Left colon (tissue), 2 donors: ENCODE measurements around the gene TTYH3. TPM values are rescaled to one million over a fixed set of nuclear protein-coding genes. Genes with fewer than 3 reads are reported as not detected.
"Not testable (repeated sequence)": the region's sequence is repeated elsewhere in the genome, so short reads cannot be mapped to it uniquely, and the experiment has no call there.

Source experiments
- ATAC-seq: fragments of 200-7000 bp; cut with Tn5 transposase; one replicate; pipeline ENCODE4 v1.9.1; 2020; ENCODE audit warnings: mild to moderate bottlenecking, moderate library complexity
- DNase-seq, 2 donors: peaks; one replicate each; pipeline ENCODE4 v3.0.0-alpha.2; 2020
- intact Hi-C, 2 donors: fragments of 100-400 bp; cut with DNase I in 1 of 2; cut with micrococcal nuclease in 1 of 2; formaldehyde crosslinking; loops; one replicate each; pipeline versions ENCODE4 v1.11.2 to v1.14.0; 2022; cut with DNase I, micrococcal nuclease
- total RNA-seq, 2 donors: library from RNA; stranded (reverse); fragmentation: NEBNext Ultra II Directional; extraction: Animal tissue kit (Norgen Biotek cat#: 25700); gene quantifications; one replicate each; pipeline ENCODE4 v1.2.1, GENCODE V29; 2021
- donor health status: DM: no; HTN: no; CAD: no.
- donor health status: DM: yes; HTN: yes; CAD: no.

Gene TTYH3
- total RNA-seq, 2 donors from 2014 or later, result 31.3 to 51.0 TPM

- ATAC-seq (no peak), DNase-seq (no peak)
- intact Hi-C loops, result no loop called here
Observed at GRCh38 chr7:2601907-2602306, 29.9 kb upstream of the TTYH3 start.

- intact Hi-C loops, result no loop called here
- DNase-seq (no peak), ATAC-seq (no peak)
Observed at GRCh38 chr7:2602406-2603043, 29.3 kb upstream of the TTYH3 start.

DNA sequence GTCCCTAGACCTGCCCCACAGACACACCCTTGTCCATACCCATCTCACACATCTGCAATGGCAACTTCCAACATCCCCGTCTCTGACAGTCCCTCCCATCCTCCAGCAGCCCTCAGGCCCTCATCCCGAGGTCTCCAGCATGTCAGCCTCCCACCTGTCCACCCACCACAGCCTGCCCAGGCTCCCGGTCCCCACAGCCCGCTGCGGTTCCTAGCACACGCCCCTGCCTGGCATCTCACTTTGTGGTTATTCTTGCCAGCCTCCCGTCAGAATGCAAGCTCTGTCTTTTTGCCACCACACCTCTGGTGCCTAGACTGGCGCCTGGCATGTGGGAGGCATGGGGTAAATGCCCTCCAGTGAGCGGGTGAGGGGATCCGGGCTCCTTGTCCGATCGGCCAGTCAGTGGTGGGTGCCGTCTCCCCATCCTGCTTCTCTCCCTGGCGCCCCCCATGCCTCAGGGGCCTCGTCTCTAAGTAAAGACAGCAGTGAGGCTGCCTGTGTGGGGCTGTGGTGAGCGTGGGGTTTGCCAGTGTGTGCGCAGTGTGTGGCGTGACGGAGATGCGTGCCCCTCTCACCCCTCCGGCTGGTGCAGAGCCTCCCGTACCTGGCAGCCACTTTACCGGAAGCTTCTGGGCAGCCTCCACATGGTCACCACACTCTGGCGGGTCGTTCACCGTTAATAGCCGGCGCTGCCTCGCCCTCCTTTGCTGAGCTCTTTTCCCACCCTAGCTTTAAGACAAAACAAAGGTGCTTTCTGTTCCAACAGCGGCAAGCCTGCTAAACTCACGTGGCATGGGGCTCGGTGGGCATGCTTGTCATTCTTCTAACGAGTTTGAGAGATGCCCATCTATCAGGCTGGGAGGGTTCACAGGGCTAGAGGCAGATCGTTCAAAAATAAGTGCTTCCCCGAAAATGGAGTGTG lies 28.5 kb upstream of the TTYH3 start:
- intact Hi-C loops, result no loop called here
- DNase-seq (no peak), ATAC-seq (no peak)

DNA sequence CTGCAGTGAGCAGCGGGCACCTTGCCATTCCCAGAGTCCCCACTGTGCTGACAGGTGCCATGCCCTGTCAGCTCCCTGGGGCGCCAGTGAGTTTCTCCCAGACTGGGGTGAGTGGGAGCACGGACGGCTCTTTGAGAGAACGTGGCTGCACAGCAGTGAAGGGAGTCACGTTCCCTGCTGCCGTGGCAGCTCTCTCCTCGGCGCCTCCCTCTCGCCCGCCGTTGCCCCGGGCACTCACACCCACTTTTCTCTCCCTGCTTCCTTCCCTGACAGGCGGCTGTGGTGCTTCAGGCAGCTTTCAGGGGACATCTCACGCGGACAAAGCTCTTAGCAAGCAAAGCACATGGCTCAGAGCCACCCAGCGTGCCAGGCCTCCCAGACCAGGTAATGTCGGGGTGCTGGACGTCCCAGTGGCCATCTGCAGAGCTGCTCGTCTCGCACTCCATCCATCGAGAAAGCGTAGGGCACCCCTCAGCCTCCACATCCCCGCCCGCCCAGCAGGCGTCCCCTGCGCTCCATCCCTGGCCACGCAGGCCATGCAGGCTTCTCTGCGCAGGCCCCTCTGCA lies 27.1 kb upstream of the TTYH3 start:
- no peak for DNase-seq
- intact Hi-C loops, result no loop called here
- ATAC-seq, result no peak

DNA sequence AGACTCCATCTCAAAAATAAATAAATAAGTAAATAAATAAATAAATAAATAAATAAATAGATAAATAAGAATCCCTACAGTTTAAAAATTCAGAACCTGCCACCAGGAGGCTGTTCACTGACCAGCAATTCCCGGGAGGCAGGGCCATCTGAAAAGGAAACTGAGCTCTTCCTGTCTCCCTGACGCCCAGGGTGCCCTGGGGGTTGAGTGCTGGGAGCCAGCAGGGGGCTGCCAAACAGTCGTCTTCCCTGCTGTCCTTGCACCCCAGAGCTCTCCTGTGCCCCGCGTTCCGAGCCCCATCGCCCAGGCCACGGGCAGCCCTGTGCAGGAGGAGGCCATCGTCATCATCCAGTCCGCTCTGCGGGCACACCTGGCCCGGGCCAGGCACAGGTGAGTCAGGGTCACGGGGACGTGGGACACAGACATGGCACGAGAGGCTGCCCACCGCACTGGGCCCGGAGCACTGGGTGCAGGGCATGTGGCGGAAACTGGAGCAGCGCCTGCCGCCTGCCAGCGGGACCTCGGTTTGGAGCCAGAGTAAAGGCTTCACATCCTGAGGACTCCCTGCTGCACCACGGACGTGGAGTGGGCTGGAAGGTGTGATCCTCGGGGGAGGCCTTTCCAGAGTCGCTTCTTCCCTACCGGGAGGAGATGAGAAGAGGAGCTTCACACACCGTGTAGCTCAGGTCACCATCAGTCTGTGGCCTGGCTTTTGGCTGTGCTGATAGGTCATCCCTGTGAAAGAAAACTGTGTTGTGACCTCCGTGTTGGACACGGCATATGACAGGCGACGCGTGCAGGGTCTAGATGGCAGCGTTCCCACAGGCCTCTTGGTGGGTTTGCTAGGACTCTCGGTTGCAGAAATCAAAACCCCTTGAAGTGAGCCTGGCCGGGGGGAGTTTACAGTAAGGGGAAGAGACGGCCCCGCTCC lies 25.9 kb upstream of the TTYH3 start:
- intact Hi-C loops, result no loop called here
- no peak for DNase-seq
- no peak for ATAC-seq

GRCh38 chr7:2606539-2606936 lies 25.2 kb upstream of the TTYH3 start:
- no peak for DNase-seq
- intact Hi-C loops, result no loop called here
- no peak for ATAC-seq

DNA sequence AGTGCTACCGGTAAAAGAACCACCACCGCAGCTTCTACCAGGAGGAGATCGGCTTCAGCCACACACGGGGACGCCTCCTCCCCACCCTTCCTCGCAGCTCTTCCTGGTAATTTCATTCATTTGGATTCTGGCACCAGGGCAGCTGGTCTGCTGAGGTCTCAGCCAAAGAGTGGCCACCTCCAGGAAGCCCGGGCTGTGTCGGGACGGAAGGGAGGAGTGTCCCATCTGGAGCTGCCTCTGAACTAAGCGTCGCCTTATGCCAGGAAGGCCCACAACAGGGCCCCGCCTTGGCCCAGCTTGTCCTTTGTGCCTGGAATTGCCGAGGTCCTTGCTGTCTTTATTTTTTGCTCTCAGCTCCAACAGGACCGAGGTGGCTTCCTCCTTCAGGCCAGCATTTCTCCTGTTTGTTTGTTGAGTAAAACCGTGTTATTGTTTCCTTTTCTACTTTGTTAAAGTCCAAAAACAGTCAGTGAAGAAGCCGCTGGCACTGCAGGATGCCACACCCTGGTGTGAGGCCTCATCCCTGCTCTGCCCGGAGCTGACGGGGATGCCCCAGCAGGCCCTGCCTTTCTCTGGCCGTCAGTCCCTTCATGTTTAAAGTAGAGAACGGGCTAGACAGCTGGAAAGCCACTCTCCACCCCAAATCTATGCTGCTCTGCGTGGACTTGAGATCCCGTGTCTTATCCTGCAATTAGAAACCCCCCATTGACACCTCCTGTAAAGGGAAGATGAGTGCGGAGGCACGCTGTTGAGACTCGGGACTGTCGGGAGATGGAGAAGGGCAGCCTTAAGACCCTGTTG lies 24.5 kb upstream of the TTYH3 start:
- ATAC-seq, result peak; percentile 60

DNA sequence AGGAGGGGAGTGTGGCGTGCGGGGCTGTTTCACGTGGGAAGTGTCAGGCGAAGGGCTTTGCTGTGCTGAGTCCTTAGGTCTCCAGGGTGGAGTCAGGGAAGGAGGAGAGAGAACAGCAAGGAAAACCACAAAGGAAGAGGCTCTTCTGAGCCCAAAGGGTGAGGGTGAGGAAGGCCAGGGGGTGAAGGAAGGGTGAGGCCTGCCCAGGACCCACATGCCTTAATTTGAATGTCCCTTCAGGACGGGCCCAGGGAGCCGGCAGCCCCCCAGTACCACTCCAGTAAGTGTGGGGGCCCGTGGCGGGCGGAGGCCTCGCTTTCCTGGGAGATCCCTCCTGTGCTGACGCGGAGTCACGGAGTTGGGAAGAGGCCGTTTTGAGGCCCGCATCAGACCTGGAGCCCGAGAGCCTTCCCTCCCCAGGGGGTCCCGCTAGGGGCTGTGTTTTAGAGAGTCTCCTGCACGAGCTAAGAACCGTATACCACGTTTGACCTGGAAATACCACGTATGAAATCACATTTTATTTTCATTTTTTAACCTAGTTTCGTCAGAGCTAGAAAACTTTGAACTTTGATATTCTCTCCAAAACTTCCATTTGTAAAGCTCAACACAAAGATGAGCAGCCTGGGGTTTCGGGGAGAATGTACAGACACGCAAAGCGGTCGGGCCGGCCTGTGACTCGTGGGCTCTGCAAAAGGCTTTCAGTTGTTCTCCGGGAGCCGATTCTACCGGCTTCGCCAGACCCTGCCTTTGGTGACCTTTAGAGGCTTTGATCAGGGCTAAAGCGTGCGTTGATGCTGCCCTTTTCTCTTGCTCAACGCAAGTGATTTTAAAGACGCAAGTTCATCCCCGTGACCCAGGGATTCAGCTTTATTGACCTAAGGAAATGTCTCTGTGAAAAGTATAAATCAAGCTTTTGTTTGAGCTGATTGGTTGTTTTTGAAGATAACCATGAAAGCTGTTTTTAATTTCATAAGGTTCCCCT lies 23.6 kb upstream of the TTYH3 start:
- intact Hi-C loops, result no loop called here
- DNase-seq (no peak), ATAC-seq (no peak)

More for the DNA sequence above, 24.5 kb upstream of the TTYH3 start:
- intact Hi-C loops, result no loop called here
- peak in 1 of 2 donors; percentile 82 for DNase-seq

DNA sequence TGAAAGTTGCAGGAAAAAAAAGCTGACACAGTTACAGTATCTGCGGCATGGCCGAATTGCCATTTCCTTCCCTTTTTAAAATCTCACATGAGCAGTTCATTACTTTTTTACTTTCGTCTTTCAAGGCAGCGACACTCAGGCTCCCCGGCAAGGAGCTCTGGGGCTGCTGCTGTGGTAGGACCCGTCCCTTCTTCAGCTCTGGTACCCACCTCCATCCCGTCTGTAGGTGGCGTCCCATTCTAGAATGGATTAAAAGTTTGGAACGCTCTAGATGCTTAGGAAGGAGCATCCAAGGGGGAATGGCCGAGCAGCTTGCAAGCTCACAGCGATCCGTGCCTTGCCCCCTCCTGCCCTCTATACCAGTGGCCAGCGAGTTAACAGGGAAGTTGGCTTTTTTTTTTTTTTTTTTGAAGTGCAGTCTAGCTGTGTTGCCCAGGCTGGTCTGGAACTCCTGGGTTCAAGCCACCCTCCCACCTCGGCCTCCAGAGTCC lies 22.8 kb upstream of the TTYH3 start:
- ATAC-seq (no peak), DNase-seq (no peak)
- intact Hi-C loops, result no loop called here

DNA sequence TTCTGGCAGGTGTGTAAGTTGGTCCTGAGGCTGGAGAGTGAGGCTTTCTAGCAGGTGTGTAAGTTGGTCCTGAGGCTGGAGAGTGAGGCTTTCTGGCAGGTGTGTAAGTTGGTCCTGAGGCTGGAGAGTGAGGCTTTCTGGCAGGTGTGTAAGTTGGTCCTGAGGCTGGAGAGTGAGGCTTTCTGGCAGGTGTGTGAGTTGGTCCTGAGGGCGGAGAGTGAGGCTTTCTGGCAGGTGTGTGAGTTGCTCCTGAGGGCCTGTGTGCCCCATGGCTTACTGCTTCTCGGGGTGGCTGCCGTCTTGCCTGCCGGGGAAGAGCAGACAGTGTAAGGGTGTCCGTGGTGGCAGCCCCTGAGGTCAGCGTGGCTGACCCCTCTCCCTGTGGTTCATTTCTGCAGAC lies 22.1 kb upstream of the TTYH3 start:
- DNase-seq, intact Hi-C loops, ATAC-seq: not testable (repeated sequence)

GRCh38 chr7:2610466-2610865 lies 21.3 kb upstream of the TTYH3 start:
- intact Hi-C loops, result no loop called here
- no peak for ATAC-seq
- no peak for DNase-seq

GRCh38 chr7:2610898-2611297 lies 20.9 kb upstream of the TTYH3 start:
- ATAC-seq, result peak; percentile 78

DNA sequence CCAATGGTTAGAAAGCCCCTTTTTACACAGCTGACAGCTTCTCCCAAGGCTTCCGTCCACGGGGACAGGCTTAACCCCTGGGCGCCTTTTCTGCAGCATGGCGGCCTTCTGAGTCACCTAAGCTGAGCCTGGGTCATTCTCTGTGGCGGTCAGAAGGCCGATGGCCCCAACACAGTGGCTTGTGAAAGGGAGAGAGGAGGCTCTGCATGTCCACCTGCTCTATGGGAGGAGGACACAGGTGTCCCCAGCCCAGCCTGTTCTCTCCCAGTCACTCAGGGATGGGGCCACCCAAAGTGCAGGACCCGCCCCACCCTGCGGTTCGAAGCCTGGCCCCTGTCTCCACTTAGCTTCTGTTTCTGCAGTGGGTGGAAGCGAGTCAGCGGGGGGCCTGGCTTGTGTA lies 20.4 kb upstream of the TTYH3 start:
- no peak for DNase-seq
- ATAC-seq, result no peak
- intact Hi-C loops, result no loop called here

More at GRCh38 chr7:2610898-2611297, 20.9 kb upstream of the TTYH3 start:
- intact Hi-C loops, result no loop called here
- DNase-seq, result peak in 1 of 2 donors; percentile 54

- DNase-seq (no peak), ATAC-seq (no peak)
- intact Hi-C loops, result no loop called here
Observed at GRCh38 chr7:2611922-2612321, 19.9 kb upstream of the TTYH3 start.

DNA sequence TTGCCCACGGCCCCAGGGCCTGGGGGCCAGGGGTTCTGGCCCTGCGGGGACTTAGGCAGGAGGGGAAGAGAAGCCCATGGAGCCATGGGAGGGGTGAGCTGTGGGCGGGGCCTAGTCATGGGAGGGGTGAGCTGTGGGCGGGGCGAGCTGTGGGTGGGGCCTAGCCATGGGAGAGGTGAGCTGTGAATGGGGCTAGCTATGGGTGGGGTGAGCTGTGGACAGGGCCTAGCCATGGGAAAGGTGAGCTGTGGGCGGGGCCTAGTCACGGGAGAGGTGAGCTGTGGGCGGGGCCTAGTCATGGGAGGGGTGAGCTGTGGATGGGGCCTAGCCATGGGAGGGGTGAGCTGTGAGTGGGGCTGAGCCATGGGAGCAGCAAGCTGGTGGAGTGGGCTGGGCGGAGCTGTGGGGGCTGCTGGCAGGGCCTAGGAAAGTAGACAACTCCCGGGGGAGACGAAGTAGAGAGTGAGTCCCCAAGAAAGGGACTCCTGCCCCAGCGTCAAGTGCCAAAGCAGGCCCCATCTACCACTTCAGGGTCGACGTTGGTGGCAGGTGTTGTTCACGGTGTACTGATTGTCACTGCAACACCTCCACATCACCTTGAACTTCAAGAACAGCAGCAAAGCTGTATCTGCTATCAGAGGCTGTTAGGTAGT lies 19.2 kb upstream of the TTYH3 start:
- ATAC-seq, result peak; percentile 46
- DNase-seq, result no peak
- intact Hi-C loops, result no loop called here
